HepG2 (cell line): ENCODE results near the gene GRM2. TPM values are rescaled to one million over a fixed set of nuclear protein-coding genes. Genes with fewer than 3 reads are reported as not detected.

Experiments used
- ATAC-seq: fragments of 200-7000 bp; cut with Tn5 transposase; 3 replicates; pipeline ENCODE4 v1.9.1; 2020; ENCODE audit warnings: mild to moderate bottlenecking, moderate library complexity
- BruUV-seq: library from RNA; stranded (reverse); fragments of 400-500 nt; replicated peaks from 2 replicates; lab custom pipeline; 2021; lab: Mats Ljungman, UMichigan
- CTCF ChIA-PET: fragments of 300-600 bp; formaldehyde crosslinking; extraction: SDS; loops from one replicate; lab custom pipeline; 2021; ENCODE audit warnings: low total read pairs, inconsistent platforms, low intra/inter-chr PET ratio; lab: Yijun Ruan, JAX
- POLR2A ChIA-PET: fragments of 350-600 bp; sonication (Branson Sonifier 250); formaldehyde crosslinking; loops from one replicate; lab custom pipeline; 2020; ENCODE audit warnings: antibody characterized with exemption, inconsistent platforms; lab: Yijun Ruan, JAX
- DNase-seq: peaks from one replicate; pipeline ENCODE4 v3.0.0-alpha.2; 2015; ENCODE audit warnings: low spot score
- FAIRE-seq: peaks from 3 replicates; lab custom pipeline; 2011; peaks lifted over from hg19 to GRCh38; lab: Jason Lieb, UNC
- H2AFZ ChIP-seq: one replicate; pipeline ENCODE4 v1.6.1; 2011; ENCODE audit warnings: low read length, inconsistent platforms
- H3K27ac ChIP-seq: fragments of 300-600 bp; 3 replicates; pipeline ENCODE4 v1.8.0; 2011; ENCODE audit warnings: mixed run types, mild to moderate bottlenecking, mixed read lengths, low read length, inconsistent platforms; ENCODE audit not compliant: insufficient read depth; ENCODE audit errors: extremely low read length
- H3K27me3 ChIP-seq, 2 experiments: fragments of 200-600 bp in 1 of 2; 2 replicates in 1 of 2; 3 replicates in 1 of 2; pipeline versions ENCODE4 v1.6.0 to v1.8.0; 2011; ENCODE audit warnings: low read length in 2 of 2, mild to moderate bottlenecking in 2 of 2, moderate library complexity in 2 of 2, inconsistent platforms in 1 of 2; ENCODE audit not compliant: insufficient read depth in 2 of 2, control insufficient read depth in 1 of 2
- H3K36me3 ChIP-seq, 2 experiments: fragments of 200-600 bp in 1 of 2; replicated peaks in 1 of 2; 2 replicates in 1 of 2; 3 replicates in 1 of 2; pipeline versions ENCODE4 v1.5.1 to v1.8.0; 2011; ENCODE audit warnings: low read length in 2 of 2, inconsistent platforms in 1 of 2; ENCODE audit not compliant: insufficient read depth in 2 of 2, control insufficient read depth in 1 of 2
- H3K4me1 ChIP-seq: 2 replicates; pipeline ENCODE4 v1.5.1; 2012; ENCODE audit warnings: low read length, inconsistent platforms; ENCODE audit not compliant: insufficient read depth
- H3K4me2 ChIP-seq: 2 replicates; pipeline ENCODE4 v1.6.0; 2011; ENCODE audit warnings: low read depth, low read length, inconsistent platforms
- H3K4me3 ChIP-seq, 3 experiments: fragments of 200-600 bp in 1 of 3; sonication (generic), shearing (Covaris generic) in 1 of 3; replicated peaks in 1 of 3; 2 replicates each; pipeline ENCODE4 v1.5.1; 2011 to 2016; ENCODE audit warnings: low read length in 3 of 3, inconsistent platforms in 2 of 3, low read depth in 2 of 3, mild to moderate bottlenecking in 2 of 3, control low read depth in 1 of 3, mixed read lengths in 1 of 3; ENCODE audit not compliant: insufficient read depth in 1 of 3
- H3K79me2 ChIP-seq: one replicate; pipeline ENCODE4 v1.6.1; 2011; ENCODE audit warnings: low read length, inconsistent platforms; ENCODE audit not compliant: insufficient read depth
- H3K9ac ChIP-seq: 2 replicates; pipeline ENCODE4 v1.6.0; 2011; ENCODE audit warnings: mild to moderate bottlenecking, low read depth, low read length, inconsistent platforms; ENCODE audit not compliant: insufficient read depth
- H3K9me3 ChIP-seq: 2 replicates; pipeline ENCODE4 v1.5.1; 2012; ENCODE audit warnings: mild to moderate bottlenecking, low read length
- H4K20me1 ChIP-seq: 2 replicates; pipeline ENCODE4 v1.6.0; 2011; ENCODE audit warnings: inconsistent platforms, mild to moderate bottlenecking, low read length, moderate library complexity; ENCODE audit not compliant: insufficient read depth
- CEBPG ChIP-seq: IDR thresholded peaks from 2 replicates; pipeline ENCODE4 v1.6.1; 2016
- CTCF ChIP-seq: sonication (generic); formaldehyde crosslinking; IDR thresholded peaks from 2 replicates; pipeline ENCODE4 v1.5.0; 2020; ENCODE audit warnings: mild to moderate bottlenecking, missing genetic modification reagents, moderate library complexity
- DMAP1 ChIP-seq: IDR thresholded peaks from 2 replicates; pipeline ENCODE4 v1.6.1; 2016
- ELF3 ChIP-seq: IDR thresholded peaks from 2 replicates; pipeline ENCODE4 v1.6.1; 2016; ENCODE audit warnings: missing genetic modification reagents, missing compliant biosample characterization
- FOXK2 ChIP-seq: fragments of 450-650 bp; IDR thresholded peaks from 2 replicates; pipeline ENCODE4 v1.6.1; 2016
- FOXM1 ChIP-seq: sonication (generic); formaldehyde crosslinking; IDR thresholded peaks from 2 replicates; pipeline ENCODE4 v1.5.0; 2020; ENCODE audit warnings: missing genetic modification reagents
- POLR2G ChIP-seq: fragments of 200-400 bp; formaldehyde crosslinking; IDR thresholded peaks from 2 replicates; pipeline ENCODE4 v1.6.1; 2018; ENCODE audit warnings: mild to moderate bottlenecking, low read depth, low read length, moderate library complexity
- SSRP1 ChIP-seq: IDR thresholded peaks from 2 replicates; pipeline ENCODE4 v1.6.1; 2016; ENCODE audit warnings: control low read depth
- STAG1 ChIP-seq: sonication (generic); formaldehyde crosslinking; IDR thresholded peaks from 2 replicates; pipeline ENCODE4 v1.4.0; 2020; ENCODE audit warnings: missing genetic modification reagents
- USF2 ChIP-seq, 2 experiments: sonication (generic) in 1 of 2; formaldehyde crosslinking in 1 of 2; IDR thresholded peaks; 2 replicates each; pipeline versions ENCODE4 v1.5.1 to v1.6.1; 2011 to 2020; ENCODE audit warnings: borderline replicate concordance in 1 of 2, low read depth in 1 of 2, low read length in 1 of 2, mild to moderate bottlenecking in 1 of 2, missing genetic modification reagents in 1 of 2, moderate library complexity in 1 of 2
- WGBS: methylation state at CpG from one replicate; pipeline ENCODE4 v1.1.6; 2017; ENCODE audit warnings: low lambda C conversion rate; 5-methylcytosine and 5-hydroxymethylcytosine counted together
- in situ Hi-C: cut with HindIII; loops from 2 replicates; pipeline ENCODE4 v1.10.0; 2017; ENCODE audit warnings: low pct_unique_long_range_greater_than_20kb; ENCODE audit not compliant: extremely low pct_ligation_motif_present
- intact Hi-C: fragments of 100-400 bp; cut with micrococcal nuclease; formaldehyde crosslinking; loops from one replicate; pipeline ENCODE4 v1.10.0; 2022; ENCODE audit not compliant: unreplicated experiment
- polyA plus RNA-seq, 8 experiments: library from polyadenylated mRNA; depleted of rRNA in 3 of 8; stranded (reverse) in 7 of 8; unstranded in 1 of 8; fragments of >200 nt; fragmentation: Illumina TruSeq in 4 of 8; extraction: Trizol in 4 of 8; gene quantifications; 2 replicates each; pipeline versions ENCODE4 v1.2.1 to v1.2.3, GENCODE V29; 2011 to 2016; ENCODE audit warnings: low read depth in 4 of 8, missing spikeins in 1 of 8, mixed read lengths in 1 of 8; ENCODE audit not compliant: insufficient read depth in 1 of 8
- total RNA-seq, 5 experiments: library from RNA; depleted of rRNA; stranded (reverse); fragments of >200 nt; fragmentation: Illumina TruSeq; extraction: Trizol; gene quantifications; 2 replicates each; pipeline ENCODE4 v1.2.3, GENCODE V29; 2016; ENCODE audit warnings: low read depth in 1 of 5
- TF ChIP-seq, protein P1 (sequence below): sonication (generic); formaldehyde crosslinking; IDR thresholded peaks from 2 replicates; pipeline ENCODE4 v1.8.0; 2022; ENCODE audit warnings: missing genetic modification reagents, mild to moderate bottlenecking, borderline replicate concordance

The GRM2 gene
- total and polyA plus RNA-seq, 2 of the 13 experiments (the other 11 are each of a cell fraction or from before 2014, with no cell fraction given) = 0.04 to 0.07 TPM

DNA sequence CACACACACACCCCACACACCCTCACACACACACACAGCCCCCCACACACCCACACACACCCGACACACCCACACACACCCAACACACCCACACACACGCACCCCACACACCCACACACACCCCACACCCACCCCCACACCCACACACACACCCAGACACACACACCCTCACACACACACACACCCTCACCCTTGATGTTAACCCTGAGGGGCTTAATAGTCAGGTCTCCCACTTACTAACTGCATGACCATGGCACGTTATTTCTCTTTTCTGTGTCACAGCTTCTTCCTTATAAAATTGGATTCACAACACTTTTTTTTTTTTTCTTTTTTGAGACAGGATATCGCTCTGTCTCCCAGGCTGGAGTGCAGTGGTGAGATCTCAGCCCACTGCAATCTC lies 2.8 kb downstream of the GRM2 start:
- no peak for FAIRE-seq
- in situ Hi-C loops = loop anchor here (5.0 kb wide), 1 partner anchor 88 kb away; no protein-coding TSS in a partner anchor
- no peak overlapping the region for H3K4me3 ChIP-seq
- H3K27me3 ChIP-seq = peaks cover 2 to 13% of the 10 kb centered on the region in 2 experiments; a peak in 4 of 5 replicates
- no peak overlapping the region for H3K4me2 ChIP-seq
- peaks cover 11% of the 10 kb centered on the region; the same call in 1 of the 2 replicates for H4K20me1 ChIP-seq
- WGBS = 31% methylated on average over 3 of the region's 4 CpGs
- no peak overlapping the region for H2AFZ ChIP-seq
- no peak overlapping the region for H3K27ac ChIP-seq
- H3K9me3 ChIP-seq = no peaks in the 10 kb centered on the region
- intact Hi-C loops = no loop called here
- CTCF ChIA-PET = interaction anchor here (1.3 kb wide), 1 partner anchor 90 kb away, joined by 4 read pairs; no protein-coding TSS in a partner anchor
- BruUV-seq = no TSS peak
- POLR2A ChIA-PET = no interaction called here
- DNase-seq = no peak
- H3K4me1 ChIP-seq = peaks cover 28% of the 10 kb centered on the region
- H3K79me2 ChIP-seq = no peaks in the 10 kb centered on the region
- ATAC-seq = no peak
- H3K36me3 ChIP-seq = no peaks in the 10 kb centered on the region
- H3K9ac ChIP-seq = no peak overlapping the region
- TF ChIP-seq POLR2G = no peak

DNA sequence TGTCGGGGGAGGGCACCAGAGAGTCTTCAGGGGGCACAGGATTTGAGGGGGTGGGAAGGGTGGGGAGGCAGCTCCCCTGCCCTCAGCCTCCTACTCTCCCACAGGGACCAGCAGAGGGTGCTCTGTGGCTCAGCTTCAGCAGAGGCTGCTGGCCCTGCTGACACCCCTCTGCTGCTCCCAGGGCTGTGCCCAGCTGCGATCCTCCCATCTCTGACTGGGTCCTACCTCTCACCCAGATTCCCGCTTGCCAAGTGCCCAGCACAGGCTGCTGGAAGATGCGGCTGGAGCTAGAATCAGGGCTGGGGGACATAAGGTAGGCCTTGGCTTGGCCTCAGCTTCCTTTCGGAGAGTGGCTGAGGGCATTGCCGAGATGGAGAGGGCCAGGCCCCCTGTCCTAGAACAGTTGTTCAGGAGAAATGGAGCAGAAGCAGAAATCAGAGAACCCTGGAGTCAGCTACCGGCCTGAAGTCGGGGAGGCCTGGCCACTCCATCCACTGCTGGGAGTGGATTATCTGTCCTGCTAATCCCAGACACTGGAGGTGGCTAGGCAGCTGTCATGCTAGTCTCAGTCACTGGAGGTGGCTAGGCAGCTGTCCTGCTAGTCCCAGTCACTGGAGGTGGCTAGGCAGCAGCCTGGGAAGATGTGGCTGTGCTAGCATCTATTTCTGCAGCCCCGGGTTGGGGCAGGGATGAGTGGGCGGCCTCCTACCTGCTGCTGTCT lies 3.9 kb downstream of the GRM2 start:
- ChIA-PET POLR2A (no interaction called here), CTCF (interaction anchor here (1.3 kb wide), 1 partner anchor 89 kb away, joined by 4 read pairs; no protein-coding TSS in a partner anchor)
- Histone ChIP-seq H2AFZ (no peak overlapping the region), H3K27ac (no peak overlapping the region), H3K36me3 (no peaks in the 10 kb centered on the region), H3K79me2 (no peaks in the 10 kb centered on the region), H3K9me3 (no peaks in the 10 kb centered on the region), H4K20me1 (peaks cover 11% of the 10 kb centered on the region; the same call in 1 of the 2 replicates), H3K27me3 (peaks cover 2 to 13% of the 10 kb centered on the region in 2 experiments; a peak in 4 of 5 replicates), H3K4me3 (no peak overlapping the region), H3K4me1 (peaks cover 28% of the 10 kb centered on the region), H3K4me2 (no peak overlapping the region), H3K9ac (no peak overlapping the region)
- 65% methylated on average over 4 of the region's 10 CpGs for WGBS
- FAIRE-seq (no peak), DNase-seq (no peak), ATAC-seq (peak; percentile 62)
- no TSS peak for BruUV-seq
- in situ Hi-C loops (loop anchor here (5.0 kb wide), 1 partner anchor 87 kb away; no protein-coding TSS in a partner anchor), intact Hi-C loops (no loop called here)
- no peak for TF ChIP-seq FOXK2
- no peak for TF ChIP-seq CEBPG (CRISPR knock-in tag)
- no peak for TF ChIP-seq SSRP1 (CRISPR knock-in tag)
- TF ChIP-seq ELF3 (CRISPR knock-in tag) = no peak
- TF ChIP-seq DMAP1 (CRISPR knock-in tag) = no peak
- 0 out of 2 replicates have a peak, but pooled peaks have one; percentile 14 for TF ChIP-seq STAG1 (CRISPR knock-in tag)
- TF ChIP-seq, protein P1, sequence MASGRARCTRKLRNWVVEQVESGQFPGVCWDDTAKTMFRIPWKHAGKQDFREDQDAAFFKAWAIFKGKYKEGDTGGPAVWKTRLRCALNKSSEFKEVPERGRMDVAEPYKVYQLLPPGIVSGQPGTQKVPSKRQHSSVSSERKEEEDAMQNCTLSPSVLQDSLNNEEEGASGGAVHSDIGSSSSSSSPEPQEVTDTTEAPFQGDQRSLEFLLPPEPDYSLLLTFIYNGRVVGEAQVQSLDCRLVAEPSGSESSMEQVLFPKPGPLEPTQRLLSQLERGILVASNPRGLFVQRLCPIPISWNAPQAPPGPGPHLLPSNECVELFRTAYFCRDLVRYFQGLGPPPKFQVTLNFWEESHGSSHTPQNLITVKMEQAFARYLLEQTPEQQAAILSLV (CRISPR knock-in tag) = no peak
- TF ChIP-seq CTCF = peak; percentile 67
- TF ChIP-seq FOXM1 (CRISPR knock-in tag) = no peak
- TF ChIP-seq USF2 (IDR thresholded peaks at IDR 0.05; ENCODE audit: low read depth, low read length) = no peak
- no peak for TF ChIP-seq USF2 (CRISPR knock-in tag; IDR thresholded peaks at IDR 0.05; ENCODE audit: borderline replicate concordance)
